ENCODE results near the gene NAPA. TPM values are rescaled to one million over a fixed set of nuclear protein-coding genes. Genes with fewer than 3 reads are reported as not detected.

Gene NAPA
- total RNA-seq, 1 experiment from 2014 or later: 61.3 TPM

GRCh38 chr19:47503130-47503825 is 11.6 kb downstream of the NAPA start (continued):
- TF ChIP-seq ZNF281 (CRISPR knock-in tag; IDR thresholded peaks at IDR 0.05): no peak
- TF ChIP-seq ZNF219 (CRISPR knock-in tag; IDR thresholded peaks at IDR 0.05; ENCODE audit: borderline replicate concordance): no peak
- TF ChIP-seq NR2C2 (CRISPR knock-in tag; IDR thresholded peaks at IDR 0.05): no peak
- TF ChIP-seq JAZF1 (CRISPR knock-in tag; IDR thresholded peaks at IDR 0.05): no peak

GRCh38 chr19:47499863-47500830 is 14.7 kb downstream of the NAPA start:
- CTCF ChIA-PET: interaction anchor here (1.3 to 2.4 kb wide), 5 partner anchors 63 to 213 kb away, joined by 3 to 8 read pairs (median 5); partner anchors contain the start of gene EHD2
- Mint-ChIP-seq H3K4me1 (peaks cover 16% of the 10 kb centered on the region), H3K36me3 (0 out of 2 replicates have a peak, but pooled peaks cover 3% of the 10 kb centered on the region)

More at GRCh38 chr19:47499863-47500830, 14.7 kb downstream of the NAPA start:
- DNase-seq (ENCODE audit: low spot score) (peak; percentile 54), ATAC-seq (peak; percentile 69)
- Mint-ChIP-seq H3K27ac (peak overlapping the region; percentile 97), H3K27me3 (ENCODE audit: low read depth) (no peaks in the 10 kb centered on the region), H3K9me3 (no peaks in the 10 kb centered on the region), H3K4me3 (peak overlapping the region; percentile 59)
- POLR2A ChIA-PET: no interaction called here
- TF ChIP-seq AFF4 (CRISPR knock-in tag; IDR thresholded peaks at IDR 0.05; ENCODE audit: borderline replicate concordance): no peak
- no peak for TF ChIP-seq CREM (CRISPR knock-in tag; IDR thresholded peaks at IDR 0.05)
- no peak for TF ChIP-seq ZSCAN18 (CRISPR knock-in tag; IDR thresholded peaks at IDR 0.05)
- no peak for TF ChIP-seq ZNF423 (CRISPR knock-in tag; IDR thresholded peaks at IDR 0.05)
